ENCODE results near the gene GOT2. TPM values are rescaled to one million over a fixed set of nuclear protein-coding genes. Genes with fewer than 3 reads are reported as not detected.

Gene GOT2
- polyA plus RNA-seq, 1 donor from 2014 or later = 55.6 TPM

Small RNAs within 50 kb of the gene (small RNA-seq; reads per million reads assigned to genes)
- gene RN7SL143P (0 to 0.33 (median 0.03) reads per million in 3 experiments), gene RNU6-1155P (0 reads per million in 3 experiments)

Other genes with a start within 250 kb of the GOT2 start
- 507 and 592 TPM in 2 replicates for gene NDRG4, start 234.2 kb downstream of the GOT2 start, polyA plus RNA-seq
- gene SETD6, start 218.8 kb downstream of the GOT2 start, polyA plus RNA-seq = 59.4 and 61.2 TPM in 2 replicates
- 52.9 and 66.2 TPM in 2 replicates for gene CNOT1, start 104.5 kb downstream of the GOT2 start, polyA plus RNA-seq
- 9.8 and 10.2 TPM in 2 replicates for gene SLC38A7, start 49.5 kb downstream of the GOT2 start, polyA plus RNA-seq